HG02884 (cell line): ENCODE data around the gene TSC22D1.
"Not testable (repeated sequence)": the region's sequence is repeated elsewhere in the genome, so short reads cannot be mapped to it uniquely, and the experiment has no call there.

Experiments
- ATAC-seq: cut with Tn5 transposase; IDR thresholded peaks from one replicate; pipeline ENCODE4 v1.9.1; 2021; ENCODE audit warnings: mild to moderate bottlenecking, moderate library complexity; ENCODE audit not compliant: unreplicated experiment

TSC22D1 gene

DNA sequence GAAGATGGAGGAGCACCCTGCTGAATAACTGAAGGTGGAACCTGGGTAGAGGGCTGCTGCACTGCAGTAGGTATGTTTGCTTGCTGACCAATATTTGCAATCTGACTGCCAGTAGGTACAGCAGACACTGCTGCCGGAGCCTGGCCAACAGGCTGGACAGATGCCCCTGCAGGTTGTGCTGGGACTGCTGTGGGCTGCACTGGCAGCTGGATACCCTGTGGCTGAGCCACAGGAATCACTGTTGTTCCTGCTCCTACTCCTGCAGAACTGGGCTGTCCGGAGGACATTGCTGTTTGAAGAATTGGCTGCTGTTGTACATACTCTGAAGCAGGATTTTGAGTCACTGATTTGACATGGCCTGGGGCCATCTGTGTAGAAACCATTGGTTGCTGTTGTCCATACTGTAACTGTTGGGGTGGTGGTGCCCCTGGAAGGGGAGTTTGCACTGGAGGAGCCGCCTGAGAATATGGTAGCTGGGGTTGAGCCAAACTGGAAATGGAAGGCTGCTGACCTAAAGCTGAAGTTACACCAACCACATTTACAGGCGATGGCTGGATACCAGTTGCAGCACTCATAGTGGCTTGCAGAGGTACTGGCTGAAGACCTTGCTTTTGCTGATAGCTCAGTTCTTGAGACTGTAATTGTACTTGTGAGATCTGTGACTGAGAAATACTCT lies 2.2 kb downstream of the TSC22D1 start:
- ATAC-seq, result no peak

- no peak for ATAC-seq
Observed at GRCh38 chr13:44573071-44573470, 3.1 kb downstream of the TSC22D1 start.

DNA sequence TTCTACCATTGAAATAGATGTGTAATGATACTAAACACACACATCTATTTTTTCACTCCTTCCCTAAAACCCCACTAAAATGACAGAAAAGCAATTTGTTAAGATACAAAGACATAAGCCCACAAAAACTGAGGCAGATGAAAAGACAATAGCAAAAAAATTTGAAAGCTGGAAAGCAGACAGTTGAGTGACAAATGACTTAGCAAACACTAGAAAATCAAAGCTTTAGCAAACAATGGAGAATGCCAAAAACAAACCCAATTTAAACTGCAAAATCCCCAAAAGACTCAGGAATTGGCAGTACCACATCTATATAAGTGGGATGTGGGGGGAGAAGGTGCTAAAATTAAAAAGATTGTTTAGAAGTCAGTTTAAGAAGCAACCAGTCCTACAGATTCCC lies 9.5 kb downstream of the TSC22D1 start:
- no peak for ATAC-seq

DNA sequence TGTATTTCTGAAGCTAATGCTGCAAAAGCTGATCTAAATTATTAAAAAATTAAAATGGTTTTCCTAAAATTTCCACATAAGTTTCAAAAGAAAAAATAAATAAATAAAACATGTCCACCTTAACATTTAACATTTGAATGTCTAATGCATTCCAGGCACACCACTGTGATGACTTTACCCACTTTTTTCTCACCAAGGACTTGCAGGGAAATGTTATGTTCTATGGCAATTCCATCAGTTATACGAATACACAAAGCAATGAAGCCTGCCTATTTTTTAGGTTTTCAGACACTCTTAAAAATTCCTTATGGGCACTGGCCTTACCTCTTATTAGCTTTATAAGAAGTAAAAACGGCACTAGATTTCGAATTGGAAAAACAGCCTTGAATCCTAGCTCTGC lies 10.2 kb downstream of the TSC22D1 start:
- no peak for ATAC-seq

- no peak for ATAC-seq
Observed at GRCh38 chr13:44564936-44565335, 11.2 kb downstream of the TSC22D1 start.

DNA sequence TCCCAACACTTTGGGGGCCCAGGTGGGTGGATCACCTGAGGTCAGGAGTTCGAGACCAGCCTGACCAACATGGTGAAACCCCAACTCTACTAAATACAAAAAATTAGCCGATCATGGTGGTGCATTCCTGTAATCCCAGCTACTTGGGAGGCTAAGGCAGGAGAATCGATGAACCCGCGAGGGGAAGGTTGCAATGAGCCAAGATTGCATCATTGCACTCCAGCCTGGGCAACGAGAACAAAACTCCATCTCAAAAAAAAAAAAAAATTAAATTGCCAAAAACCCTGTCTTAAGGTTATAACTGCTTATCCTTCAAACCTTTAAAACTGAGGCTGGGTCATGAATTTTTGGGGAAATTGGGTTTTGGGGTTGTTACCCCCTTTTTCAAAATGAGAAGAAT lies 13.3 kb downstream of the TSC22D1 start:
- not testable (repeated sequence) for ATAC-seq

GRCh38 chr13:44561351-44561750 lies 14.8 kb downstream of the TSC22D1 start:
- ATAC-seq, result no peak

DNA sequence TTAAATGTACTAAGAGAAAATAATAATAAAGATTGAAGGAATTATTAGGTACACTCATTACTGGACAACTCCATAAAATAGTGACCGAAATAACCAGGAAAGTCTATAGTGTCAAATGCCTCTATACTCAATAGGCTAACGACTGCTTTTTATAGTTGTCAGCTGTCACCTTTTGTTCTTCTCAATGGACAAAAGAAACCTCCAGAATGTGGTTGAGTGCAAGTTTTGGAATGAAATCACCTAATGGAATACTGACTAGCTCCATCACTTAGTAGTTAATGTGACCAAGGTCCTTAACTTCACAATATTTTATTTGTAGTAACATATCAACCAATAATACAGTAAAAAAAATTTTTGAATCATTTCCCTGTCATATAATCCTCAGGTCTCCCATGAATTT lies 18.1 kb downstream of the TSC22D1 start:
- no peak for ATAC-seq

GRCh38 chr13:44555207-44555606 lies 20.9 kb downstream of the TSC22D1 start:
- no peak for ATAC-seq

DNA sequence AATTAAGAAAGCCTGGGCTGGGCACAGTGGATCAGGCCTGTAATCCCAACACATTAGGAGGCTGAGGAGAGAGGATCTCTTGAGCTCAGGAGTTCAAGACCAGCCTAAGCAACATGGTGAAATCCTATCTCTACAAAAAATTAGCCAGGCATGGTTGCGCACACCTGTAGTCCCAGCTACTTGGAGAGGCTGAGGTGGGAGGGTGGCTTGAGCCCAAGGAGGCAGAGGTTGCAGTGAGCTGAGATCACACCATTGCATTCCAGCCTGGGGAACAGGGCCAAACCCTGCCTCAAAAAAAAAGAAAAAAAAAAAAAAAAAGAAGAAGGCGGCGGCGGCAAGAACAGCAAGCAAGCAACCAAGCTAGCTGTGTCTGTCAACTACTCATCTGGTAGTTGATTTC lies 26.7 kb downstream of the TSC22D1 start:
- ATAC-seq, result no peak

- no peak for ATAC-seq
Observed at GRCh38 chr13:44546164-44546563, 30.0 kb downstream of the TSC22D1 start.

DNA sequence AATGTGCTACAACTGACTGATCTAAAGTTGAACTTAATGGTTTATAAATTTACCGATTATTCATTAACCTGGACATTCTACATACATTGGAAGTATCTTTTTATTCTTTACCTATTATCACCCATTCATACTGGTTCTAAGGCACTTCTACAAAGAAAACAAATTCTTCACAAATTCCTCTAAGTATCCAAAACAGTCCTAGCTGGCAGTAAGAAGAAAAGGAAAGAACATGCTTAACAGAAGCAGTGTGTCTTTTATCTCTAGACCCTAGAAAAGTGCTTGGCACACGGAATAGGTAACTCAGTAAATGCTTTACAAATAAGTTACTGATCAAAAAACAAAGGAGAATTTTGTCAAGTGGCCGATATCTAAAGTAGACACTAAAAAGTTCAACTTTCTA lies 32.8 kb downstream of the TSC22D1 start:
- no peak for ATAC-seq

- no peak for ATAC-seq
Observed at GRCh38 chr13:44542361-44542760, 33.8 kb downstream of the TSC22D1 start.

- no peak for ATAC-seq
Observed at GRCh38 chr13:44541601-44542000, 34.5 kb downstream of the TSC22D1 start.

- no peak for ATAC-seq
Observed at GRCh38 chr13:44540761-44541434, 35.2 kb downstream of the TSC22D1 start.

DNA sequence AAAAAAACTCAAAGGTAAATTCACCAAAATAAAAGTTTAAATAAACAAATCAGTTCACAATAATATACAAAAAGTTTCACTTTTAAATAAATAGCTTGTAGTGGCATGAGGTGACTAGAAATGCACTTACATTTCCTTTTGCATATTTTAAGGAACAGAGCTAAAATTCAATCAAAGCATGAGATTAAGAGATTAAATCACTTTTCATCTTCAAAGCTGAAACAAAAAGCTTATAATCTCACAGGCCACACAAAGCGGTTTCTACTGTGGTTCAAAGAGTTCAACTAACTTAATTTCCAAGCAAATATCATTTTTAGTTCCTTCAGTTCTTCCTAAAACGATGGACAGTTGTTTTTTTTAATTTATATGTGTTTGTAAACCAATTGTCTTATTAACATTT lies 38.9 kb downstream of the TSC22D1 start:
- ATAC-seq, result no peak

DNA sequence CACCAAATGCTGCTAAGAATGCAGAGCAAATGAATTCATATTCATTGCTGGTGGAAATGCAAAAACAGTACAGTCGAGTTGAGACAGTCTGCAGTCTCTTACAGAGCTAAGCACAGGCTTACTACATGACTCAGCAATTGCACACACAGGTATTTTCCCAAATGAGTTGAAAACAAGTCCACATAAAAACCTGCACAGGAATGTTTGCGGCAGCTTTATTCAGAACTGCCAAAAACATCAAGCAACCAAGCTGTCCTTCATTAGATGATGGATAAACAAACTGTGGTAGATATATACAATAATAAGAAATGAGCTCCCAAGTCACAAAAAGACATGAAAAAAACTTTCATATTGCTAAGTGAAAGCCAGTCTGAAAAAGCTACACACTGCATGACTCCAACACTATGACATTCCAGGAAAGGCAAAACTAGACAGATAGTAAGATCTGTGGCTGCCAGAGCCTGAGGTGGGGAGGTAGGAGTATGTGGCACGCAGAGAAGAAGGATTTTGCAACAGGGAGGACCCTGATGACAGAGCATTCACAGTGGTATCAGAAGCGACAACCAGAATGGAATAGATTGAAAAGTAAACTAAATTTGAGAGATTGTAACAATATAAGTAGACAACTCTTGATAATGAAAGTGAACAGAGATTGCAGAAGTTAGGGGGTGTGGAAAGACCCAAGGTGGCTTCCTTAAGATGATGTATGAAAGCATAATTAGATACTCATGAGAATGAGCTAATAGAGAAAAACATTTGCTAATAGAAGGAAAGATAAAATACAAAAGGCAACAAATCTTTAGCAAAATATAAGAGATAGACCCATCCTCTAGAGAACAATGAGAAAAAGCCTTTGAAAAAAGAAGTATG lies 52.7 kb downstream of the TSC22D1 start:
- peak; percentile 77 for ATAC-seq

DNA sequence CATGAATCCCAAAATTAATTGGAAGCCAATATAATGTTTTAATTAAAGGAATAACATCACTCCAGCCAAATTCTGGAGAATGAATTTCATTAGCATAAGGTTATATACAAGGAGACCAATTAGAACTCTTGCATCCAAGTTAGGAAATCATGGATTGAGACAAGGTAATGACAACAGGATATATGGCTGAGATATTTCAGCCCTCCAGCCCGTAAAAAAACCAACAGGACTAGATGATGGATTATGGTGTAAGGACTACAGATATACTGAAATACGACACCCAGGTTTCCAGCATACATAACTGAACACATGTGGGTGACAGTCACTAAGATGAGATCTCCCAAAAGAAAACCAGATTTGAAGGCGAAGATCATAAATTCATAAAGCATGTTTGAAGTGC lies 56.5 kb downstream of the TSC22D1 start:
- ATAC-seq, result no peak

GRCh38 chr13:44516771-44517170 lies 59.4 kb downstream of the TSC22D1 start:
- ATAC-seq, result no peak

GRCh38 chr13:44514278-44514677 lies 61.9 kb downstream of the TSC22D1 start:
- no peak for ATAC-seq

DNA sequence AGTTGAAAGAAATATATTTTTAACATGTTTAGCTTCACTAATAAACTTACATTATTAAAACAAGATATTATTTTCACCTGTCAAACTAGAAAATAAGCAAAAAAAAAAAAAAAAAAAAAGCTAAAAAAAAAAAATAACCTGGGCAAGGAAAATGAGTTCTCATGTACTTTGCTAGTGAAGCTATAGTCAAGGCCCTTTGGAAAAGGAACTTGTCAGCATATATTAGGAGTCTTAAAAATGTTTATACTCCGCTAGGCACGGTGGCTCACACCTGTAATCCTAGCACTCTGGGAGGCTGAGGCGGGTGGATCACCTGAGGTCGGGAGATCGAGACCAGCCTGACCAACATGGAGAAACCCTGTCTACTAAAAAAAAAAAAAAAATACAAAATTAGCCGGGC lies 66.3 kb downstream of the TSC22D1 start:
- ATAC-seq, result not testable (repeated sequence)

DNA sequence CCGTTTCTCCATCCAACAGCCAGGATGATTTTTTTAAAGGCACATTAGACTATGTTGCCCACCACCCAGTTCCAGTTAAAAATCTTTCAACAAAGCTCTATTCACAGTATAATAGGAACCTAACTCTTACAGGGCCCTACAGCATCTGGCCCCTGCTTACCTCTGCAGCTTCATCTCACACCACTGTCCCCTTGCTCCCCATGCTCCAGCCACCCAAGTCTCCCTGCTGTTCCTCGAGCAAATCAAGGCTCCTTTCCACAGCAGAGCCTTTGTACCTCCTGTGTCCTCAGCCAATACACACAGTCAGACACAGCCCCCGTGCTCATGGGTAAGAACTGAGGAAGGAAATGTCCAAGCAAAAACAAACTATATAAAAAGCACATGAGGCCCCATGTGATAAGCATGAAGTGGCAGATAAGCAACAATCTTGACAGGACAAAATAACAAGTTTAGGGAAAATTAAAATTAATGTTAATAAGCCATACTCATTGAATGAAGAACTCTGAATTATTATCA lies 67.5 kb downstream of the TSC22D1 start:
- no peak for ATAC-seq
